ENCODE data around the gene TGM3. TPM values are rescaled to one million over a fixed set of nuclear protein-coding genes. Genes with fewer than 3 reads are reported as not detected.

The TGM3 gene
- total and polyA plus RNA-seq, 10 of the 15 experiments (the other 5 are each of a cell fraction or from before 2014, with no cell fraction given) = not detected

GRCh38 chr20:2311329-2311728 lies 15.5 kb downstream of the TGM3 start:
- WGBS (ENCODE audit: insufficient coverage, insufficient replicate concordance, low lambda C conversion rate, missing lambda C conversion rate) = 14% methylated on average over 3 of the region's 3 CpGs
- peaks cover 0 to 2% of the 10 kb centered on the region in 2 experiments; a peak in 1 of 4 replicates for H3K27me3 ChIP-seq (replicated peaks in 1 of 2; ENCODE audit: control insufficient read depth in 2 of 2, insufficient read depth in 2 of 2, low read length in 1 of 2)
- H3K9me3 ChIP-seq (replicated peaks; ENCODE audit: control insufficient read depth, insufficient read depth, low read length) = no peaks in the 10 kb centered on the region
- CTCF ChIA-PET = no interaction called here
- FAIRE-seq = no peak
- BruUV-seq (replicated peaks) = no TSS peak
- SMC1A ChIA-PET (ENCODE audit: uncharacterized antibody, unreplicated experiment) = no interaction called here
- H3K4me3 ChIP-seq = no peak overlapping the region
- POLR2A ChIA-PET = no interaction called here
- in situ Hi-C loops (cut with MboI) (no loop called here), intact Hi-C loops (cut with micrococcal nuclease; ENCODE audit: unreplicated experiment) (no loop called here)
- H3K36me3 ChIP-seq (ENCODE audit: control insufficient read depth in 2 of 2, insufficient read depth in 2 of 2, low read length in 1 of 2) = no peaks in the 10 kb centered on the region
- no peak overlapping the region for H3K4me2 ChIP-seq (ENCODE audit: control insufficient read depth, insufficient read depth)
- RAD21 ChIA-PET (ENCODE audit: unreplicated experiment) = no interaction called here
- H3K9ac ChIP-seq (ENCODE audit: control insufficient read depth, insufficient read depth, low read length) = no peak overlapping the region
- H4K20me1 ChIP-seq (ENCODE audit: control insufficient read depth, insufficient read depth) = no peaks in the 10 kb centered on the region
- H2AFZ ChIP-seq (ENCODE audit: control insufficient read depth, low read depth, low read length) = no peak overlapping the region
- H3K4me1 ChIP-seq (ENCODE audit: control insufficient read depth, insufficient read depth, low read length) = no peaks in the 10 kb centered on the region
- no peak for ATAC-seq
- no peak for DNase-seq (ENCODE audit: low read depth, low spot score)
- H3K79me2 ChIP-seq (ENCODE audit: control insufficient read depth, insufficient read depth, low read length) = no peaks in the 10 kb centered on the region
- H3K27ac ChIP-seq (ENCODE audit: control insufficient read depth, insufficient read depth) = no peak overlapping the region
- TF ChIP-seq JUND (IDR thresholded peaks at IDR 0.05; ENCODE audit: low read depth, low read length) (no peak), FOXM1 (IDR thresholded peaks at IDR 0.05; ENCODE audit: low read depth, low read length) (no peak), TCF12 (IDR thresholded peaks at IDR 0.05; ENCODE audit: low read depth, low read length) (no peak), TCF3 (IDR thresholded peaks at IDR 0.05; ENCODE audit: borderline replicate concordance, insufficient read depth, low read depth, low read length) (no peak), CHD1 (IDR thresholded peaks at IDR 0.05; ENCODE audit: low read depth, low read length) (no peak), ZBTB40 (IDR thresholded peaks at IDR 0.05; ENCODE audit: borderline replicate concordance) (no peak), HDAC6 (IDR thresholded peaks at IDR 0.05; ENCODE audit: unreplicated experiment) (no peak), ZBTB4 (CRISPR knock-in tag; IDR thresholded peaks at IDR 0.05) (no peak), ZZZ3 (IDR thresholded peaks at IDR 0.05; ENCODE audit: control insufficient read depth, insufficient read length, low read depth) (no peak), ZNF687 (IDR thresholded peaks at IDR 0.05) (no peak), ZBTB33 (IDR thresholded peaks at IDR 0.05) (no peak)

All from GM12878 (cell line).